ENCODE measurements around the gene KSR1. TPM values are rescaled to one million over a fixed set of nuclear protein-coding genes. Genes with fewer than 3 reads are reported as not detected.
A peak's percentile ranks its signal among the peaks of the same experiment; 100 is the strongest.
"Not testable (repeated sequence)": the region's sequence is repeated elsewhere in the genome, so short reads cannot be mapped to it uniquely, and the experiment has no call there.

The KSR1 gene
- total RNA-seq, 2 experiments from 2014 or later: 96.6 to 113 TPM

DNA sequence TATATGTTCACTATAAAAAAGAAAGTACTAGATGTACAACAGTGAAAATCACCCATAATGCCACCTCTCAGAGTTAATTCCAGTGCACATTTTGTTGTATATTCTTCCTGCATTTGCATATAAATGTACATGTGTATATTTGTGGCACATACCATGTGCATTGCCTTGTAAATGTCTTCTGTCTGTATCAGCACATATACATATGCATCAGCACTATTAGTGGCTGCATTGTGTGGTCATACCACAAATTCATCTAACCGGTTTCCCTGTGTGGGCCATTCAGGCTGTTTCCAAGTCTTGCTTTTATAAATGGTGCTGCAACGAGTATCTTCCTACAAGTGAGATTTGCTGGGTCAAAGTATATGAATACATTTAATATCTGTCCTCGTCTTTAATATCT lies 6.5 kb downstream of the KSR1 start:
- intact Hi-C loops (cut with DNase I, micrococcal nuclease): no loop called here
- Mint-ChIP-seq H3K9me3 (ENCODE audit: low read depth) (no peaks in the 10 kb centered on the region), H3K4me1 (peaks cover 83% of the 10 kb centered on the region), H3K36me3 (ENCODE audit: low read depth) (peaks cover 17% of the 10 kb centered on the region), H3K27me3 (no peaks in the 10 kb centered on the region), H3K27ac (peak overlapping the region; percentile 3), H3K4me3 (no peak overlapping the region)
- DNase-seq: no peak
- POLR2A ChIA-PET: no interaction called here
- no peak for ATAC-seq
- CTCF ChIA-PET: no interaction called here

DNA sequence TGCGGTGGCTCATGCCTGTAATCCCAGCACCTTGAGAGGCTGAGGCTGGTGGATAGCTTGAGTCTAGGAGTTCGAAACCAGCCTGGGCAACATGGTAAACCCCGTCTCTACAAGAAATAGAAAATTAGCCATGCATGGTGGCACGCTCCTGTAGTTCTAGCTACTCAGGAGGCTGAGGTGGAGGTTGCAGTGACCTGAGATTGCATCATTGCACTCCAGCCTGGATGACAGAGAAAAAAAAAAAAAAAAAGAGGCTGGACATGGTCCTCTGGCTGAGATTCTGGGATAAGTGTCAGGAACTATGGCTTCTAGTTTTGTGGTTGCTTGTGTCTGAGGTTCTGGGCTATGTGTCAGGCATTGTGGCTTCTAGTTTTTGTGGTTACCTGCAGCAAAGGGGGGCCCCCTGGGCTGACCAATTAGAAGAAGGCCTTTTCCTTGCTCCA lies 7.0 kb downstream of the KSR1 start:
- DNase-seq (peak; percentile 39), ATAC-seq (no peak)
- Mint-ChIP-seq H3K36me3 (ENCODE audit: low read depth) (peaks cover 16% of the 10 kb centered on the region), H3K27ac (peak overlapping the region; percentile 3), H3K27me3 (no peaks in the 10 kb centered on the region), H3K4me3 (no peak overlapping the region), H3K9me3 (ENCODE audit: low read depth) (no peaks in the 10 kb centered on the region), H3K4me1 (peaks cover 83% of the 10 kb centered on the region)
- CTCF ChIA-PET: no interaction called here
- intact Hi-C loops (cut with DNase I, micrococcal nuclease): no loop called here
- POLR2A ChIA-PET: no interaction called here

DNA sequence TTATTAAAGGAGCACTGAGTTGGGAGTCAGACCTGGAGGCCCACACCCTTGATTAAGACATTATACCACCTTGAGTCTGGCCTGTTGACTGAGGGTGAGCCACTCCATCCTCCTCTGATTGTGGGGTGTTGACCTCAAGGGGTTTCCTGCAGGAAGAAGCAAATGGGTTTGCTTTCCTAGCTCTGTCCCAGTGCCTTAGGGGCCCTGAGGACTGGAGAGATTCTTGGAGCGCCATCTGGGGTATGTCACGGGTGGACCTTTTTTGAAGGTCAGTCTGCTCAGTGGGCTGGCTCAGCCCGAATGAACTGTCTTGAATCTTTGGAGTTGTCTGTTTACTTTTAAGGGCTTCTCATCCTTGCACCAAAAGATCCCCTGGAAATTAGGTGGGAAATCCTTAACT lies 7.8 kb downstream of the KSR1 start:
- intact Hi-C loops (cut with DNase I, micrococcal nuclease); DNase-seq; ATAC-seq; POLR2A ChIA-PET; CTCF ChIA-PET; H3K9me3 Mint-ChIP-seq (ENCODE audit: low read depth); H3K4me3 Mint-ChIP-seq; H3K27me3 Mint-ChIP-seq: not testable (repeated sequence)
- peaks cover 85% of the 10 kb centered on the region for H3K4me1 Mint-ChIP-seq
- H3K27ac Mint-ChIP-seq: peak overlapping the region; percentile 3
- H3K36me3 Mint-ChIP-seq (ENCODE audit: low read depth): peaks cover 11% of the 10 kb centered on the region

DNA sequence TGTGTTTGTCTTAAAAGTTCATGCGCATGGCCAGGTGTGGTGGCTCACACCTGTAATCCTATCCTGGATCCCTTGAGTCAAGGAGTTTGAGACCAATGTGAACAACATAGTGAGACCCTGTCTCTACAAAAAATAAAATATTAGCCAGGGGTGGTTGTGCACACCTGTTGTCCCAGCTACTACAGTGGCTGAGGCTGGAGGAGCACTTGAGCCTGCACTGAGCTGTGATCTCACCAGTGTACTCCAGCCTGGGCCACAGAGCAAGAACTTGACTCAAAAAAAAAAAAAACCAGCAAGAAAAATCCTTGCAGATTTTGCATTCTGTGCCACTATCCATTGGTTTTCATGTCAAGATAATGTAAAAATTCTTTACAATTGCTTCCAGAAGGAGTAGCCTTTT lies 8.2 kb downstream of the KSR1 start:
- peaks cover 85% of the 10 kb centered on the region for H3K4me1 Mint-ChIP-seq
- H3K9me3 Mint-ChIP-seq (ENCODE audit: low read depth): no peaks in the 10 kb centered on the region
- H3K36me3 Mint-ChIP-seq (ENCODE audit: low read depth): peaks cover 12% of the 10 kb centered on the region
- H3K27me3 Mint-ChIP-seq: no peaks in the 10 kb centered on the region
- CTCF ChIA-PET: interaction anchor here (0.8 to 1.4 kb wide), 4 partner anchors 9 to 138 kb away, joined by 3 to 6 read pairs (median 4); no protein-coding TSS in a partner anchor
- intact Hi-C loops (cut with DNase I, micrococcal nuclease): no loop called here
- POLR2A ChIA-PET: no interaction called here
- no peak overlapping the region for H3K4me3 Mint-ChIP-seq
- ATAC-seq (no peak), DNase-seq (no peak)
- H3K27ac Mint-ChIP-seq: no peak overlapping the region

DNA sequence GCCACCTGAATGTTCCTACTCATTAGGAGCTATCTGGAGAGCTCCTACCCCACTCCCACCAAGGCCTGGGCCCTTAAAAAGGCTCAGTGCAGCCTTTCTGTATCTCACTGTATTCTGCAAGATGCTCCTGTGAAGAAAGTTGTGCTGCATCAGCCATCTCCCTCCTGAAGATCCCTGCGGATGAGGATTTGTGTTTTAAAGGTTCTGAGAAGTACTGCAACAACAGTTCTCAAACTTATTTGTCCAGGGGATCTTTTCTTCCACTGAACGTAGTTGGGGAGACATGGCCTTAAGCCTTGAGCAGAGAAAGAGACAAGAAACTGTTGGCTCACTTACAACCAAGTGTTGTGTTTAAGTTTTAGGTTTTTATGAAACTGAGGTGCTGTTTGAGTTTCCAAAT lies 9.6 kb downstream of the KSR1 start:
- peak overlapping the region; percentile 71 for H3K4me3 Mint-ChIP-seq
- H3K27me3 Mint-ChIP-seq; H3K9me3 Mint-ChIP-seq (ENCODE audit: low read depth); DNase-seq; ATAC-seq: not testable (repeated sequence)
- ChIA-PET CTCF (interaction anchor here (0.6 to 2.1 kb wide), 10 partner anchors 8 to 290 kb away, joined by 3 to 11 read pairs (median 4); no protein-coding TSS in a partner anchor), POLR2A (interaction anchor here (0.6 to 1.4 kb wide), 9 partner anchors 8 to 171 kb away, joined by 3 to 20 read pairs (median 6); partner anchors contain the start of gene WSB1)
- intact Hi-C loops (cut with DNase I, micrococcal nuclease): loop anchor here (1.0 to 2.0 kb wide), 5 partner anchors 8 to 227 kb away; partner anchors contain the start of gene KSR1 (in 2 of the 2)
- H3K4me1 Mint-ChIP-seq: peaks cover 90% of the 10 kb centered on the region
- H3K36me3 Mint-ChIP-seq (ENCODE audit: low read depth): peaks cover 16% of the 10 kb centered on the region
- peak overlapping the region; percentile 96 for H3K27ac Mint-ChIP-seq

DNA sequence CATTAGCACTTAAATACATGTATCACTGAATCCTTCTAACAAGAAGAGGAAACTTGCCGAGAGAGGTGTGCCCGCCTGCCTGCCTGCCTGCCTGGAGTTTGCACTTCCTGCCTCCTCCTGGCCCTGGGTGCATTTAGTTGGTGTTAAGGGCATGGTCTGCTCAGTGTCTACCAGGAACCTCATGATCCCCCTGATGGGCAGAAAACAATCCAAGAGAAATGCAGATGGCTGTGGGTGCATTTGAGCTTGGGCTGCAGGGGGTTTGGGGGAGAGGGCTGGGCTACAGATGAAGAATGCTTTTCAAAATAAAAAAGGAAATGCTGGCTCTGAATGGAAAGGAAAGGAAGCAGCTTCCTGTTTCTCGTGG lies 10.1 kb downstream of the KSR1 start:
- intact Hi-C loops (cut with DNase I, micrococcal nuclease): loop anchor here (1.0 to 2.0 kb wide), 5 partner anchors 8 to 228 kb away; partner anchors contain the start of gene KSR1 (in 2 of the 2)
- DNase-seq (peak; percentile 61), ATAC-seq (peak; percentile 38)
- peaks cover 93% of the 10 kb centered on the region for H3K4me1 Mint-ChIP-seq
- CTCF ChIA-PET: interaction anchor here (0.6 to 2.1 kb wide), 17 partner anchors 8 to 171 kb away, joined by 3 to 11 read pairs (median 4); partner anchors contain the start of gene KSR1
- H3K9me3 Mint-ChIP-seq (ENCODE audit: low read depth): no peaks in the 10 kb centered on the region
- H3K27me3 Mint-ChIP-seq: no peaks in the 10 kb centered on the region
- POLR2A ChIA-PET: interaction anchor here (0.6 to 1.4 kb wide), 11 partner anchors 9 to 172 kb away, joined by 3 to 20 read pairs (median 5); partner anchors contain the start of gene WSB1
- peak overlapping the region; percentile 71 for H3K4me3 Mint-ChIP-seq
- H3K27ac Mint-ChIP-seq: peak overlapping the region; percentile 96
- H3K36me3 Mint-ChIP-seq (ENCODE audit: low read depth): peaks cover 16% of the 10 kb centered on the region

DNA sequence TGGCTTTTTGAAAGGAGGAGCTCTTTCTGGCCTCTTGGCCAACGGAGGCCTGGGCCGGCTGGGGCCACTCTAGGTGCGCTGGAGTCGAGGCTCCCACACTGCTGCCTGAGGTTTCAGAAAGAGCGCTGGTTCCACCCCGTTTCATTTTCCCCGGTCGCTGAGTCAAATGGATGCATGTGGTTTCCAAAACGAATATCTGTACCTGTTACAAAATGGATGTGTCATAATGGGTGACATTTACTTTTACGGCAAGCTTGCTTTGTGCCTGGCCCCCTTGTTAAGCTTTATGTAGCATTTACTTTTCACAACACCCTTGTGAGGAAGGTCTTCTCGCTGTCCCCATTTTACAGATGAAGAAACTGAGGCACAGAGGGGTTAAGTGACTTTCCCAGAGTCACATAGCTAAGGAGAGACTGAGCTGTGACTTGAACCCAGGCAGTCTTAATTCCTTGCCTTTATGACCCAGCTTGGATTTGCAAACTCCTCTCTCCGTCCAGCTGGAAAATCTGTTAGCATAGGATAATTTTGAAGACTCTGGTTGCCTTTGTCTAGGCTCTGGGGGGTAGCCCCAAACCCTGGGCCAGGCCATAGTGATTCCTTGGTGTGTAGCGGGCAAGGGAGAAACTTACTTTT lies 10.6 kb downstream of the KSR1 start:
- intact Hi-C loops (cut with DNase I, micrococcal nuclease): loop anchor here (1.0 to 2.0 kb wide), 6 partner anchors 7 to 228 kb away; partner anchors contain the start of gene KSR1 (in 2 of the 2)
- peak; percentile 84 for ATAC-seq

DNA sequence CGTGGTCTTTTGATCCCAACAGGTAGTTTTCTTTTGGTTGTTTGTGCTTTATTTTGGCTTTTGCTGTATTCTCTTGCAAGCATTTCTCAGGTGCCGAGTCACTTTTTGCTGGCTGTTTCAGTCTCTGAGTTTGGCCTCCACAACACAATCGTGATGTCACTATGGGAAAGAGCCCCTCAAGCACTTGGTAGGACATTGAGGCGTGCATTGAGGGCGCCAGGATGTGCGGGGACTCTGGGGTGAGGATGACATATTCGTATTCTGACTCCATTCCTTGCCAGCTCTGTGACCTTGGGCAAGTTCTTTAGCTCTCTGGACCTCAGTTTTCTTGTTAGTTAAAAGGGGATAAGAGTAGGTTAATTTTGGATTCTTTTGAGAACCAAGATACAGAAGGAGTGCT lies 13.0 kb downstream of the KSR1 start:
- H3K36me3 Mint-ChIP-seq (ENCODE audit: low read depth): peaks cover 16% of the 10 kb centered on the region
- peak; percentile 54 for DNase-seq
- H3K4me1 Mint-ChIP-seq: peaks cover 95% of the 10 kb centered on the region
- H3K27me3 Mint-ChIP-seq: no peaks in the 10 kb centered on the region
- ChIA-PET POLR2A (no interaction called here), CTCF (interaction anchor here (0.6 to 1.9 kb wide), 4 partner anchors 11 to 75 kb away, joined by 3 to 5 read pairs (median 4); no protein-coding TSS in a partner anchor)
- no peaks in the 10 kb centered on the region for H3K9me3 Mint-ChIP-seq (ENCODE audit: low read depth)
- peak overlapping the region; percentile 98 for H3K27ac Mint-ChIP-seq
- peak overlapping the region; percentile 2 for H3K4me3 Mint-ChIP-seq
- intact Hi-C loops (cut with DNase I, micrococcal nuclease): no loop called here
- no peak for ATAC-seq

More for the DNA sequence above, 10.6 kb downstream of the KSR1 start:
- H3K4me1 Mint-ChIP-seq: peaks cover 93% of the 10 kb centered on the region
- H3K4me3 Mint-ChIP-seq: peak overlapping the region; percentile 71
- no peaks in the 10 kb centered on the region for H3K27me3 Mint-ChIP-seq
- peak; percentile 91 for DNase-seq
- H3K9me3 Mint-ChIP-seq (ENCODE audit: low read depth): no peaks in the 10 kb centered on the region
- peaks cover 16% of the 10 kb centered on the region for H3K36me3 Mint-ChIP-seq (ENCODE audit: low read depth)
- ChIA-PET POLR2A (interaction anchor here (0.6 to 1.4 kb wide), 12 partner anchors 8 to 172 kb away, joined by 3 to 20 read pairs (median 5); partner anchors contain the start of gene WSB1), CTCF (interaction anchor here (0.6 to 2.1 kb wide), 20 partner anchors 8 to 343 kb away, joined by 3 to 11 read pairs (median 4); partner anchors contain the start of gene KSR1)
- peak overlapping the region; percentile 96 for H3K27ac Mint-ChIP-seq

DNA sequence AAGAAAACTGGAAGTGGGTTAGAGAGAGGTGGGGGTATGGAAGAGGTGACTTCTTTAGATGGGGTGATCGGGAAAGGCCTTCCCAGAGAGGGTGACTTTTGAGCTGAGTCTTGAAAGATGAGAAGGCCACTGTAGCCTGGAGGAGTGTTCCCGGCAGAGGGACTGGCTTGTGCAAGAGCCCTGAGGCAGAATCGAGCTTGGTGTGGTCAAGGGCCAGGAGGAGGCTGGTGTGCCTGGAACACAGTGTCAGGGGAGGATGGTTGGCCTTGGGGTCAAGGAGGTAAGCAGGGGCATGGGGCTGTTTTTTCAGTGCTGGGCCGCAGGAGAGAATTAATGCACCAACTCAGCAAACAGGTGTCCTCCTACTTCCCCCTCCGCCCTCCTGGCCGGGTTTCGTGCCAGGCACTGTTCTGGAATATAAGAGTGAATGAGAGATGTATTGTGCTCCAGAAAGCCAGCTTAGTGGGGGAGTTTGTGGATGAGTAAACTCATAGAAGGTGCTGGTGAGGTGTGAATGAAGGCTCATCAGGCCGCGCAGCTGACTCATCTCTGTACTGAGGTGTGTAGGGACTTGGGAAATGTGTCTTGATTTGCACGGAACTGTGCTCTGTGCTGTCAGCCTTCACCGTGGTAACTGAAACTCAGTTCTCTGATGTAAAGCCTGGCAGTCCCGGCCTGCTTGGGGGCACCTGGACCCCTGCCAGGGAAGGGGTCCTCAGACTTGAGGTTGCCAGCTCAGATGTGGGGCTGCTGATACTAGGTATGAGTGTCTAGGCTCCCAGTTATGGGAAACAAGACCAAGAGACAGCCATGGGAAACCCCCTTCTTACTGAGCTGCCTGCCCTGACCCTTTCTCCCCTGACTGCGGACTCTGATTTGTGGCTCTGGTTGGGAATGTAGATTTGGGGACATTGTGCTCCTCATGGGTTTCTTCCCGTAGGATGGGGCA lies 15.3 kb downstream of the KSR1 start:
- ATAC-seq (peak; percentile 68), DNase-seq (peak; percentile 93)
- H3K4me3 Mint-ChIP-seq: peak overlapping the region; percentile 61
- peaks cover 21% of the 10 kb centered on the region for H3K36me3 Mint-ChIP-seq (ENCODE audit: low read depth)
- H3K27me3 Mint-ChIP-seq: no peaks in the 10 kb centered on the region
- peak overlapping the region; percentile 98 for H3K27ac Mint-ChIP-seq
- CTCF ChIA-PET: interaction anchor here (0.9 to 2.4 kb wide), 7 partner anchors 16 to 131 kb away, joined by 3 to 9 read pairs (median 4); no protein-coding TSS in a partner anchor
- intact Hi-C loops (cut with DNase I, micrococcal nuclease): loop anchor here (1.0 to 10.0 kb wide), 11 partner anchors 15 to 576 kb away; partner anchors contain the start of genes KSR1 (in 2 of the 2) and NLK (in 1 of the 2)
- POLR2A ChIA-PET: interaction anchor here (0.6 to 2.3 kb wide), 7 partner anchors 13 to 177 kb away, joined by 3 to 12 read pairs (median 5); partner anchors contain the start of genes KSR1 and WSB1
- H3K9me3 Mint-ChIP-seq (ENCODE audit: low read depth): no peaks in the 10 kb centered on the region
- peaks cover 97% of the 10 kb centered on the region for H3K4me1 Mint-ChIP-seq

DNA sequence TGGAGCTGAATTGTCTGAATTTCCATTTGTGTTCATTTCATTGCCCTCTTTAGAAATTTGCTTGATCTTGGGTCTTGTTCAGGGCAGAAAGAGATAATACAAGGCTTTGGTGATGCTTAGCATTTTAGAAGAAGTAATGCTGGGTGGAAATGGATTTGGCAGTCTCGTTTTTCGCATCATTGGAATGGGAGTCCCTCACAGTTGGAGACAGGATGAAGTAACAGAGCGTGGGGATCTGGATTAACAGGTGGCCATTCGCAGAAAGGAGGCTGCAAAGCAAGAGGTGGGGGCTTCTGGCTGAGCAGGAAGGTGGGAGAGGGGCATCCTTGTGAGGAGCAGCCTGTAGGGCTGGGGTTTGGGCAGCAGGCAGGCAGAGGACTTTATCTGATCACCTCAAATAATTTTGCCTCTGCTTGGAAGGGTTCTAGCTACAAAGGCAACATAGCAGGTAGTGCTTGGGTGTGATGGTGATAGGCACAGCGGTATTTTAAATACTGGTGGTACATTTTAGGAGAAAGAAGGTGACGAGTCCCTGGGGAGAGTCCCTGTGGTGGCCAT lies 17.0 kb downstream of the KSR1 start:
- no peak for DNase-seq
- intact Hi-C loops (cut with DNase I, micrococcal nuclease): loop anchor here (1.0 to 10.0 kb wide), 12 partner anchors 16 to 574 kb away; partner anchors contain the start of genes KSR1 (in 1 of the 2), NLK (in 1 of the 2) and WSB1 (in 1 of the 2)
- POLR2A ChIA-PET: interaction anchor here (0.6 to 3.4 kb wide), 11 partner anchors 14 to 179 kb away, joined by 3 to 23 read pairs (median 5); partner anchors contain the start of genes KSR1 and WSB1
- Mint-ChIP-seq H3K4me1 (peaks cover 96% of the 10 kb centered on the region), H3K9me3 (ENCODE audit: low read depth) (no peaks in the 10 kb centered on the region), H3K36me3 (ENCODE audit: low read depth) (peaks cover 19% of the 10 kb centered on the region), H3K4me3 (peak overlapping the region; percentile 50), H3K27ac (peak overlapping the region; percentile 98), H3K27me3 (no peaks in the 10 kb centered on the region)
- ATAC-seq: peak; percentile 63
- CTCF ChIA-PET: interaction anchor here (0.7 to 2.4 kb wide), 9 partner anchors 8 to 131 kb away, joined by 3 to 9 read pairs (median 4); no protein-coding TSS in a partner anchor

All from activated CD4-positive, alpha-beta T cell treated with anti-CD3 and anti-CD28 coated beads for 36 hours (primary cell).